Stimulated activated CD8-positive, alpha-beta memory T cell treated with anti-CD3 and anti-CD28 coated beads, Interleukin-15, amount 100 ng/mL, for 1 hour (primary cell): ENCODE measurements around the gene CES5A.
"Not testable (repeated sequence)": the region's sequence is repeated elsewhere in the genome, so short reads cannot be mapped to it uniquely, and the experiment has no call there.

ENCODE experiments used
- DNase-seq: peaks from one replicate; pipeline ENCODE4 v3.0.0-alpha.2; 2020; ENCODE audit warnings: low read depth

CES5A gene

DNA sequence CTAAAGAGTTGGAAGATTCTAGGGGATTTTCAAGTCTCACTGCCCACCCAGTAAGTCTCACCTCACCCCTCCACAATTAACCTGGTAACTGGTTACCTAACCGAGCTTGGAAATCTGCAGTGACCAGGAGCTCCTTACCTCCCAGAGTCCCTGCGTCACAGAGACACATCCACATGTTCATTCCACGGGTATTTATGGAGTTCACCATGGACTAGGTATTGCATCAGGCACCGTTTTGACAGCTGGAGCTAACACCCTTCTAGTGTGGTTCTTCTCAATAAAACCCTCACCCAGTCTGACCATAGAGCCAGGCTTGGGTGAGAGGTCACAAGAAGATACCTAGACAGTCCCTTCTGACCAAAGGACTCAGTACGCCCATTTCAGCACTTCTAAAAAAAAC is 2.1 kb downstream of the CES5A start:
- DNase-seq, result no peak

GRCh38 chr16:55872130-55872529 is 3.0 kb downstream of the CES5A start:
- no peak for DNase-seq

GRCh38 chr16:55871411-55872038 is 3.6 kb downstream of the CES5A start:
- DNase-seq, result no peak

- DNase-seq, result no peak
Observed at GRCh38 chr16:55868980-55869379, 6.2 kb downstream of the CES5A start.

DNA sequence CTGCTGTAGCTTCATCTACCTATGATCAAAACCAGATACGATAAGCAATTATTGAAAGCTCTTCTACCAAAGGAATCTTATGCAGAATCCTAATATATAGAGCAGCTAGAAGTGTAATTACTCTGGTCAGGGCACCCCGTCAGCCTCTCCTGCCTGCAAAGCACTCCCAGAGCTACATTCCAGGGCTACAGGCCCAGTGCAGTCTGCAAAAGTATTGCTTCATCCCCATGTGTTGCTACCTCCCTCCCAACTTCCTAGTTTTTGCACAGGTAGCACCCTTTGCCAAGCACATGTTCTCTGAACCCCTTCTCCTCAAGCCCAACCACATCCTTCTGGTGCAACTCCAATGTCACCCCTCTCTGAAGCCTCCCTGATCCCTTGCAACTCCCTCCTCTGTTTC is 7.0 kb downstream of the CES5A start:
- no peak for DNase-seq

DNA sequence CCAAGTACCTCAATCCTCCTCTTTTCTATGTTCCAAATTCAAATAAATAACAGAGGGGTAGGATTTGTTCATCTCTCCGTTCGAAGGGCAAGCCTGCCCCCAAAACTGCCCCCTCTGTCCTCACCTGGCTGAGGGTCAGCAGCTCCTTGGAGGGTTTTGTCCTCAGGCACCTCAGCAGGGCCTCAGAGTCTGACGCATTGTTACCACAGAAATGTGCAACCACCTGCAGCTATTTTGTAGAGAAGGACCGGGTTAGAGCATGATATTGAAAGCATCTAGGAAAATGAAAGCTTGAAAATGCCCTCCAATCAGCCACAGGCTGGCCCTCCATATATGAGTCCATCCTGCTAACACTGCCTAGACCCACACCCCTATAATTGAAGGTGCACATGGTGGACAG is 13.9 kb downstream of the CES5A start:
- no peak for DNase-seq

DNA sequence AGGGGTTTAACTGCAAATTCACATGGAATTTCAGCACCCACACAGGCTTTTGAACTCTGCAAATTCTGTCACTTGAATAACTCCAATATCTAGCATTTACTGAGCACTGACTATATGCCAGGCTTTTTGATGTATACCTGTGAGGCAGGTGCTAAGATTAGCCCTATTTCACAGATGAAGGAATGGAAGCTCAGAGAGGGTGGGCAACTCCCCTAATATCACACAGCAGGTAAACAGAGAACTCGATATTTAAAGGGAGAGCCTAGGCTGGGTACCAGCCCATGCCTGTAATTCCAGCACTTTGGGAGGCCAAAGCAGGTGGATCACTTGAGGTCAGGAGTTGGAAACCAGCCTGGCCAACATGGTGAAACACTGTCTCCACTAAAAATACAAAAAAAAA is 17.5 kb downstream of the CES5A start:
- DNase-seq, result not testable (repeated sequence)

DNA sequence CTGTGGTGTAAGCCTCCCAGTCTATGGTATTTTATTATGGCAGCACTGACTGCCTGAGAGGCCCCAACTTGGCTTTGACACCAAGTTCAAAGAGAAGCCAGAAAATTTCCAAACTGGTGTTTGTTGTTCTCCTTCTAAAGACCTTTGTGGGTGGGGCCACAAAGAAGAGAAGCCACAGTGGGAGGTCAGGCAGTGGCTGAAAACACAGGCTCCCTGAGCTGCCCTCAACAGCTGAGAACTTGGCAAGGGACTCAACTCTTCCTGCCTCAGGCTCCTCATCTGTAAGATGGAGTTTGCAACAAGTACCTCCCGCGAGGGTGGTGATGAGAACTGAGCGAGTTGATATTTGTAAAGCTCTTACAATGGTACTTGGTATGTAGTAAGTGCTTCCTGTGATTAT is 18.2 kb downstream of the CES5A start:
- DNase-seq, result no peak

GRCh38 chr16:55853114-55853513 is 22.1 kb downstream of the CES5A start:
- DNase-seq, result no peak

- DNase-seq, result no peak
Observed at GRCh38 chr16:55849536-55849935, 25.6 kb downstream of the CES5A start.

GRCh38 chr16:55846598-55847346 is 28.4 kb downstream of the CES5A start:
- DNase-seq, result no peak

DNA sequence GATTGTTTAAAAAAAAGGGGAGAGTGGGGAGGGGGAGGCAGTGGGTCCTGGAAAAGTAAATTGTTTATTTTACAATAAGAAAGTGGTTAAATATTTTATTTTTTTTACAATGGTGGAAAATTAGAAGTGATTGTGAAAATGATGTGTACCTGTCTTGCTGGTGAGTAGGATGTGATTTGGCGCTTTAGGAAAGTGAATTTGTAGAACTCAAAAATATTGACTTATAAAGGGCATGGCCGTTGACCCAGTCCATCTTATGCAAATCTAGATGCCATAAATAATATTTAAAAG is 32.1 kb downstream of the CES5A start:
- no peak for DNase-seq

DNA sequence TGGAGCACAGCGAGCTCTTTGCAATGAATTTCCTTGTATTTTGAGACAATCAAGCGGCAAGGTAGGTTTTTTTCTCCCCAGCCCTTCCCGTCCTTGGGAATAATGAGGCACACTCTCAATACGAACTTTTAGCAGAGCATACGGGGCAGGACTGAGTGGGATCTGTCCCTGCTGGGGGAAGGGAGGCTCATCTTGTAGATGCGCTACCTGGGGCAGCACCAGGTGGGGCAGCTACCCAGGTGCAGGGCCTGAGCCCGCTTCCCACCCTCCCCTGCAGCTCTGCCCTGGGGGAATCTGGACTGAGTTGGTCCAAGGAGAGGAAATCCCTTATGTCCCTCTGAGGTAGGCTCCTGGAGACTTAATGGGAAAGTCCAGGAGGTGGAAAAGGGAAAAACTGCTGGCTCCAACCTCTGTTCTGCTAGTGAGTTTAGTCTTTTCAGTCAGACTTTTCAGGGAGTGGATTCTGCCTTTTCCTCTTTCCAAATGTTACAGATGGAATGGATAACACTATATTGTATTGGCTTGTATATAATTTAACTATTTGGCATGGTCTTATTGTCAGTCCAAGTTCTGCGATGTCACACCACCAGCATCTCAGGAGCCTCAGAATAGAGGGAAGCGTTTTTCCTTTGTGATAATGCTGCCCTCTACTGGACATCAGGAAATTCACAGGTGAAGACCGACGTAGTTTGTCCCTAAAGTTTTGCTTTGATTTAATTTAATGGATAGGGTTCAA is 32.6 kb downstream of the CES5A start:
- DNase-seq, result no peak

GRCh38 chr16:55839115-55839514 is 36.1 kb downstream of the CES5A start:
- DNase-seq, result no peak

- DNase-seq, result no peak
Observed at GRCh38 chr16:55836158-55836611, 39.0 kb downstream of the CES5A start.

GRCh38 chr16:55835581-55835980 is 39.6 kb downstream of the CES5A start:
- DNase-seq, result no peak

- not testable (repeated sequence) for DNase-seq
Observed at GRCh38 chr16:55835173-55835572, 40.0 kb downstream of the CES5A start.

DNA sequence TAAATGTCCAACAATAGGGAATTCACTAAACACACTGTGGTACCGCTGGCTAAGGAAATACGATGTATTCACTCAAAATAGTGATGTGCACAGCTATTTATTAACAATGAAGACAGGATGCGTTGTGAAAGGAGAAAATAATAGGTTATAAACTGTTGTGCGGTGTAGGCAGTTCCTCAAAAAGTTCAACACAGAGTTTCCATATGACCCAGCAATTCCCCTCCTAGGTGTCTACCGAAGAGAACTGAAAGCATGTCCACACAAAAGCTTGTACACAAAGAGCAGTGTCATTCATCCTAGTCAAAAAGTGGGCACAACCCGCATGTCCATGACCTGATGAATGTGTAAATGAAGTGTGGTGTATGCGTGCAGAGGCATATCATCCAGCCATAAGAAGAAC is 41.1 kb downstream of the CES5A start:
- no peak for DNase-seq

DNA sequence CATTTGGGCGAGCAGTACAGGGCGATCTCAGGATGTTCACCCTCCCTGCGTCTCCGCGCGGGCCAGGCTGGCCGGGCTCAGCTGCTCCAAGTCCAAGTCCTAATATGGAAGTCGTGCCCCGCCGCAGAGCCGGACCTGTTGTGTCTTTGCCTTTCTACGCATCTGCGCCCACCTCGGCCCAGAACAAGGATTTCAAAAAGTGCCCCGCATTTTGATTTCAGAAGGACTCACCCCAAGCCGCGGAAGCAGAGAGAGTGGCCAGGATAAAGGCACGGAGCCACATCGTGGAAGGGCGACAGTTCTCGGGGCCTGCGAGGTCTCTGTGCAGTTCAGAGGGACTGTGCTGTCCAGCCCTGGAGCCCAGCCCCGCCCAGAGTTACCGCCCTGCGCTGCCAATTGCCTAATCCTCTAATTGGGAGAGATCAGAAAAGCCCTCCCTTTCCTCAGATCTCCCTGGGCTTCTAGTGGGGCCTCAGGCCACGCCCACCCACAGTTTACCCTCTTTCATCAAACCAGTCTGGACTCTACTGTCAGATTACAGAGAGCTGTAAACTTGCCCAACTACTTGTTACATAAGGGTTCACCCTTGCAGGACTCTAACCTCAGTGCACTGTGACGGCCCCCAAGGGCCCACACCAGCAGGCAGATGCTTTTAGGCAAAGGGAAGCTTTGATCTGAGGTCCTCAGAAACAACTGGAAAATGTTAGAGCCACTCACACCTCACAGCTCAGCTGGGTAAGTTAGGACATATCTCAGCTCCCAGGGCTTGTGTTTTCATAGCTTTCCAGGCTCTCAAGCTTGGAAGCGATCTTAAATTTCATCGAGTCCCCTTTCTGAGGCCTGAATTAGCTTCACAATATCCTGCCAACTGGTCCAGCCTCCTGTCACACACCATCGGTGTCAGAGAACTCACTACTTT is 42.1 kb downstream of the CES5A start, which contains the start of gene CES1:
Gene CES1 (minus strand): TSS at position 324 of the 919 bp plus-strand sequence. CDS start 41 bp downstream, at position 283.
- DNase-seq, result no peak

DNA sequence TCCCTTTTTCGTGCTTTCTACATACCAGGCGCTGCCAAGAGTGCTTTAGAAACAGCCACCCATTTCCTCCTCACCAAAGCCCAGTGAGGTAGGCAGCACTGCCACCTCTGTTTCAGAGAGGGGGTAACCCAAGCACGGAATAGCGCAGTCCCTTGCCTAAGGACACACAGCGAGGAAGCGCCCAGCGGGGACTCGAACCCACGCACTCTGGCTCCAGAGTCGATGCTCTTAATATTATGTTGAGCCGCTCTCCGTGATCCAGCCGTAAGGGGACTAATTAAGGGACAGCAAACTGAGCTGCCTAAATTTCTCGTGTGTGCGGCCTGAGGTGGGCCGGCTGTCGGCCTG is 42.8 kb downstream of the CES5A start:
- no peak for DNase-seq

GRCh38 chr16:55830658-55831294 is 44.4 kb downstream of the CES5A start:
- DNase-seq, result no peak

- DNase-seq, result not testable (repeated sequence)
Observed at GRCh38 chr16:55829232-55829631, 45.9 kb downstream of the CES5A start.
